Effector CD4-positive, alpha-beta T cell (primary cell): Measurements from ENCODE around the gene HOXA10.

Experiments
- DNase-seq: peaks from one replicate; pipeline ENCODE4 v3.0.0-alpha.2; 2020

HOXA10 gene

DNA sequence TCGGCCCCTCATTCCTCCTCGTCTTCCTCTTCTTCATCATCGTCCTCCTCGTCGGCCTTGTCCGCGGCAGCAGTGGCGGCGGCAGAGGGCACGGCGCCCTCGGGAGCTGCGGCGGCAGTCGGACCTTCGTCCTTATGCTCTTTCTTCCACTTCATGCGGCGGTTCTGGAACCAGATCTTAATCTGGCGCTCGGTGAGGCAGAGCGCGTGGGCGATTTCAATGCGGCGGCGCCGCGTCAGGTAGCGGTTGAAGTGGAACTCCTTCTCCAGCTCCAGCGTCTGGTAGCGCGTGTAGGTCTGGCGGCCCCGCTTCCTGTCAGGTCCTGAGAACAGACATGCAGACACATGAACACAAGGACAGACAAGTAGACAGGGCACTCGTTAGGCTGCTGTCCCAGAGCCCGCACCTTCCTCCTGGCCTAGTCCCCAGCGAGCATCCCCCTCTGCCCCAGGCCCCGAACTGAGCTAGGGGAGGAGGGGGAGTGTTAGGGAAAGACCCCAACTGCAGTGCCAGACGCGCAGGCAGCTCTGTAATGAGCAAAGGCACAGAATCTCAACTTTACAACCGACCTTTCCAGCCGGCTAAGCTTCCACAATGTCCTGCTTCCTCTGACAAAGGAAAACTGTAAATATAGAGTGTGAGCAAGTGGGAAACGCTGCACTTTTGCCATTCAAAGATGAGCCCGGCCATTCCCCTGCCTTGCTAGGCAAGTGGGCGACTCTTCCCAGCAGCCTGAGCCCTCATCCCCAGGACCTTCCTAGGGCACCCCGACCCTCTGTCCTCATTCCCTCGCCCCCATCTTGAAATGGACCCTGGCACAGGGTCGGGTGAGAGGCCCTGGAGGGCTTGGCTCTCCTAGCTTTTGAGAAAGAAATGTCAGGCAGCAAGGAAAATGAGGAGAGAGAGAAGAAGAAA, 19.0 kb downstream of the HOXA10 start:
- DNase-seq, result no peak

DNA sequence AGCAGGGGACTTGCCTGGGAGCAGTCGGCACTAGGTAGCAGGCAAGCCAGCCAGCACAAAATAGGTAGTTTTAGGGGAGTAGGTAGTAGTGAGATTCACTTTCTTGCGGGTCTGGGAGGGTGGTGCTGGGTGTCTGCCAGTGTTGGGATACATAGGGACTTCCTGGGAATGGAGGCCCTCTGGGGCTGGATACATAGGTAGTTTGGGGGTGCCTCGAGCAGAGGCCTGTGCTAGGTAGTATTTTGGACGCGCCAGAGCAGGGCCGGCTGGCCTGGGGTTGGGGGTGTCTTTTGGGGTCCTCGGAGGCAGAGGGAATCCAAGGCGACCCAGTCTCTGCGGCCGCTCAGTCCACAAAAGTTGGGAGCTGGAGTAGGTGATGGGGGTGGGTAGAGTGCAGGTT, 19.8 kb downstream of the HOXA10 start:
- DNase-seq, result no peak

DNA sequence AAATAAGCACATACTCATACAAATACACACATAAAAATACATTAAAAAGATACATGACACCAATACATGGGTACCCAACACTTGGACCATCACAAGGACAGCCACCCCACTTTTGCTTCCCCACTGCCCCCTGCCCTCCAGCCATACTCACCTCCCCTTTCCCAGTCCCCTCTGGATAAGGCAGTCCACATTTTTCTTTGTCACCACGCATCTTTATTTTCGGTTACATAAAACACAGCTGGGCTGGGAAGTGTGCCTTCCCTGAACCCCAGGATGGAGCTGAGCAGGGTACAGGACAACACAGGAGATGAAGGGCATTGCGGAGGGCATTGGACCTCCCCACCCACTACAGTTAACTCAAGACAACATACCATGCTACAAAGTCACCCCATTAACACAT, 20.6 kb downstream of the HOXA10 start:
- DNase-seq, result no peak

DNA sequence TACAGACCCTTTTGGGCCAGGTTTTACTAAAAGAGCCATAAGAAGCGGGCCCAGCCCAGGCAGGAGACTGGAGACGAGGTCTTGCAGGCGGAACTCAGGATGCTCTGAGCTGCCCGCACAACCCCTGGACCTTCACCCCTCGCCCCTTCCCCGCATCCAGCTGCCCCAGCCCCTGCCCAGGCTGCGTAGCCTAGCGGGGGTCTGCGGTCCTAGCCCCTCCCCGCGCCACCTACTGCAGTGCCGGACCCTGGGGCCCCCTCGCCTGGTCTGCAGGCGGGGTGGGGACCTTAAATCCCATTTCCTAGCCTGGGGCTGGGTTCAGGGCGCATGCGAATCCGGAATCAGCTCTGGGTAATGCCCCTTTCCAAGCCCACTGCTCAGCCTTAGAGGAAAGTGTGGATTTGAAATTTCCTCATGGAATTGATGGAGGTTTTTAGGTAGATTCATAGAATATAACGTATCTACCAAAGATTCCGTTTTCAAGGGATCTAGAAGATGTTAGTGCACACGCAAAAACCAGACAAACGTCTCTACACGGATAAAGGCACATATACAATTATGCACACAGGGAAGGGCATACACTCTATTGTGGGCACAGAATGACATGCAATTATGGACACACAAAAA, 21.2 kb downstream of the HOXA10 start:
- no peak for DNase-seq

DNA sequence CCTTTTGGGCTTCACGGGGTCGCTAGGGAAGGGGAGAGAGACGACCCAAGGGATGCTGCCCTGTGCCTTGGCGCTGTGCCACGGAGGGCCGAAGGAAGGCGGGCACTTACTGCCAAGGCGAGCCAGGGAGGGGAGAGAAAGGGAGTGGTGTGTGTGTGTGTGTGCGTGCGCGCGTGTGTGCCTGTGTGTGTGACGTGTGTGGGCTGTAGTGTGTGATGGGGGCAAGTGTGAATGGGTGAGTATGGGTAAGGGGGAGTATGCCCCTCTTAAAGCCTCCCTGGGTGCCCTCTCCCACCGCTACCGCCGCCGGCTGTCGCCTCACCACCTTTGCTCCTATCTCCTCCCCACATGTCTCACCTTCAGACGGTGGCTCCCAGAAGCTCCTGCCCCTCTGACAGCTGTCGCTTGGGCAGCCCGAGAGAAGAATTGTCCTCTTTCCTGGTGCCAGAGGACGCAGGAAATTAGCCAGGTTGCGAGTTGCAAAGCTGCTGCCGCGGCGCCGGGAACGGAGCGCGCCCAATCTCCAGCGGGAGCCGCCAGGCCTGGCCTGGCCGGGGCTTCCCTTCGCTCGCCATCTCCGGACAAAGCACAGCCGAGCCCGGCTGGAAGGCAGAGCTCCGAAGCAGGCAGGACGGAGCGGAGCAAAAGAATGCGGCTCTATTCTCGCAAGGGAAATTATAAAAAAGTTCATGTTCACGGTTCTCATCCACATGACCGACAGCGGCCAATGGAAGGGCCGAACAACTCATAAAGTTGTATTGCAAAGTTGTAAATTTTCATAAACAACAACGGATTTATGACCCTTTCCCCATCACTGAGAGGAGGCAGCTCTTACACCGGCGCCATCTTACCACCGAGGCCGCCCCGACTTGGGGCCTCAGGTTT, 21.9 kb downstream of the HOXA10 start, which contains the start of gene HOXA3:
Gene HOXA3, minus strand, starts transcription at position 653 of the 885 bp plus-strand sequence. CDS start 41,943 bp downstream, outside the sequence.
- DNase-seq, result no peak

DNA sequence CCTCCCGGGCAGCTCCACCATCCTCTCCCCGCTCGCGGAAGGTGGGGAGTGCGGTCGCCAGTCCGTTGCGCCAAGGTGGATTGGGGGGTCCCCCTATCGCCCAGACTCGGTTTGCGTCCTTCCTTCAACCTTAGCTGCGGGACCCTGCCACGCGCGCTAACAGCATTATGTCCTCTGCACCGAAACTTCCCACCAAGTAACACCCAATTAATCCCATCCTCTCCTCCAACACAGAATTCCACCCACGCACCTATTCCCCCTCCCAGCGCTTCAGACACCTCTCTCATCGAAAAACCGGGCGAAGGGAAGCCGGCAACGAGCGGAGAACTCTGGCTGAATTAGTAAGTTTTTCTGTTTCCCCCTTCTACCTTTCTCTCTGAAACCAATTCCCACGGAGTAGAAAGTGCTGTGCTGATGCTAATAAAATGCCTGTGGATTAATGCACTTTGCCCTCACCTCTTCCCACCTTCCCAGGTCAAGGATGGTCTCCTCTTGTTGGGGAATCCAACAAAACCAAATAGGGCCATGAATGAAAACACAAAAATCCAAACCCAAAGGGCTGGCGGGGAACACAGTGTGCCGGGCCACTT, 22.7 kb downstream of the HOXA10 start:
- no peak for DNase-seq

DNA sequence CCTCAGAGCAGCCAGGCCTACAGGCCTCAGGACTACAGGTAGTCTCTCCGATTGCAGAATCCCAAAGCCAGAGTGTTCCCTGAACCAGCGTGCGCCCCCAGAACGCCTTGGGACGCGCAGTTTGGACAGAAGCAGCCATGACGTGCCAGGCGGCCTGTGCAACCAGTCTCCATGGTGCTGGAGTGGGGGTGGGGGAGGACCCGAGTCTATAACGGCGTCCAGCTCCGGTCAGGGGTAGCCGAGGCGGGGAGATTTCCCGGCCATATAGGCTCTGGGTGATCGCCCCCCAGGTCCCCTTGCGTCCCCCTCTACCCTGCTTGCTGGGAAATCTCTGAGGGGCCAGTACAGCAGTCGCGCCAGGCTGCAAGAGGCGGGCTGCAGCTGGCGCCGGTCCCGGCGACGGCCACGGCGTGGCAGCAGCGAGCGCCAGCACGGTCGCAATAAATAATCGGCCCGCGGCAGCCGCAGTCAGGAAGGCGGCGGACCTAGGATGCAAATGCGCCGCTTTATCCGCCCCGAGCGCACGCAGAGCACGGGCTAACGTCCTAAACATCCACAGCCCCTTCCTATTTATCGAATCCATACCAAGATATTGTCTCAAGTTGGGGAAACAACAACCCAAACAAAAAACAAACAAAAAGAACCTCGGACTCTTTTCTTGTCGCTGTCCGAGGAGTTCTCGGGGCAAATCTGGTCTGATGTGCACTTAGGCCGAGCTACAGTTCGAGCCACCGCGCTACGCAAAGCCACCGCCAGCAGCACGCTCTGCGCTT, 23.4 kb downstream of the HOXA10 start:
- DNase-seq, result peak; percentile 52

DNA sequence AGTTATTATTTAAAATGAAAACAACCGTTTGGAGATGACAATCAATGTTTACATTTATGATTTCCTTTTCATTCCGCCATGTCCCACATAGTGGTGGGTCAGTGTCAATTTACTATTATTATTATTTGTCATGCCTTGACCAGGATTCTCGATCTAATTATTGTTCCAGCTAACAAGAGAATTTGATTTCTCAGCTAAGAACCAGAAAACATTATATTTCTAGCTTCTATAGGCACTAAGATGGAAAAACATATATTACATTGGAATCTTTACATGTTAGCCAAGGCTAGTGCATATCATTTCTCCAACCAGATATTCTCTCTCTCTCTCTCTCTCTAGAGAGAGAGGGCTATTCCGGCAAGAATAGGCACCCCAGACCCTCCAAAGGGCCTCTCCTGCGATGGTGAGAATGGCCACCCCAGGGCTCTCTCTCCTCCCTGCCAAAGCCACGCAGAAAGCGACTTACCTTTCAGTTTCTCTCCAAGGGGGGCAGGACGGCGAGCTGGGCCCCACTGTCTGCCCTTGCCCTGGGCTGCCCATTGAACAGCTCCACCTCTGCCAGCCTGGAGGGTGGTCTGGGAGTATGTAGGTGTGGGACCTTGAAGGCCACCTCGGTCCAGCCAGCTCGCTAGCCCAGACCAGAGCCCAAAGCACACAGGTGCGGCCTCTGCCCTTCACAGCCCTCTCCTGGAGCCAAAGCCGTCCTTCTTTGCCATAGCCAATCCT, 24.1 kb downstream of the HOXA10 start:
- DNase-seq, result no peak

DNA sequence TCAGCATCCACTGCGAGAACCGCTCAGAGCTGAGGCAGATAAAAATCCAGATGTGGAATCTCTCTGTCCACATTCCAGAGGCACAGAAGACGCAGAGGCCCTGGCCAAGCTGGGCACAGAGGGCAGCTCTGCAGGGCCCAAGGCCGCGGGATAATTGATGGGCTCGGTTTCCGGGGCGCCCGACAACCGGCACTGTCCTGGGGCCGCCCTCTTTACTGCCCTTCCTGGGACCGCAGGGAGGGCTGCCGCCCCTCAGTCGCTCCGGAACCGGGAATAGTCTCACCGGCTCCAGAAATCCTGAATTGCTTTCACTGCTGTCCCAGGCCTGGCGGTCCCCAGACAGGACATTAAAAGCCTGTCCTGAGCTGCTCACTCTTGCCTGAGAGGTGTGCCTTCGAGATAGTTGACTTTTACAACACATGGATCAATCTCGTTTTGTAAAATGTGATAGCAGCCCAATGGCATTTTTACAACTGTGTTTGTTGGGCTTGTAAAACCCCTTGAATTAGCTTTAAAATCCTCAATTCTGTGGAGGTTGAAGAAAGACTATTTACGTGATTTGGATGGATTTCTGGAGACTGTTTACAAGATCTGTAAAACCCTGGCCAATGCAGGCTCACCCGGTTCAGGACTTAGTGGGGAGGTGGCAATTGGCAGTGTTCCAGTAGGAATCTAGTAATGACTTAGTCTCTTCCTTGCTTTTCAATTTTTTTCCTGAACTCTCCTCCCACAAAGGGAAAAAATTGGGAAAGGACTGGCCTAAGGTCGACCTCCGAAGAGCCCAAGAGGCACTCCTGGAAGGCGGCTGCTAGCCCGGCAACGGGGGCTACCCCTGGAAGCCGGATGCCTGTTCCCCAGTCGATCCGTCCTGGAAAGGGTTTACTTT, 25.1 kb downstream of the HOXA10 start:
- no peak for DNase-seq

DNA sequence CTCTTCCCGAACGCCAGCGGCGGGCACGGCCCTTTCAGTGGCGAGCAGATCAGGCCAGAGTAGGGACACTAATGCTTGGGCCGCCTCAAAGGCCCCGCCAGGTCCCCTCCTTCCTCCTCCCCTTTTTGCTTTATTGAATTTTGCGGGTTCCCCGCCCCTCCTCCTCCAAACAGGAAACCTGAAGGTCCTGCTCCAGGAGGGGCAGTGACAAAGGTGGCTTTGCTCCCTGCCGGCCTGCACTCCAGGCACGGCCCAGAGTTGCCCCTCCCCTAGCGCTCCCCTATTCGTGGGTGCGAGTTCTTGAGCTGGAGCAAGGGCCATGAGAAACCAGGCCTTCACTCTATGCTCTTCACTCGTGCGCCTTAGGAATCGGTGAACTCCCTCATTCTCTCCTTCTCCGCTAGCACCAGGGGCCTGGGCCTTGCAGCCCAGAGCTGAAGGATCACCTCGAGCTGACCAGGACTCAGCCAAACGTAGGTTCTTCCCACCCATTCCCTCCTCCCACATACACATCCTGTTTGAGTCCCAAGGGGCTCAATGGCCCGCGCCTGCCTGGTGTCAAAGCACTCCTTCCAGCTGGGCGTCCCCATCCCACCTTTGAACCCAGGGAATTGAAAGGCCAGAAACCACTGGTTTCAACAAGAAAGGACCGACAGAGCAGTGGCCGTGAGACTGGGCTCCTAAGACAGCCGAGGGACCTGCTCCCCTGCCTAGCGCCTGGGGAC, 25.9 kb downstream of the HOXA10 start:
- DNase-seq, result no peak

DNA sequence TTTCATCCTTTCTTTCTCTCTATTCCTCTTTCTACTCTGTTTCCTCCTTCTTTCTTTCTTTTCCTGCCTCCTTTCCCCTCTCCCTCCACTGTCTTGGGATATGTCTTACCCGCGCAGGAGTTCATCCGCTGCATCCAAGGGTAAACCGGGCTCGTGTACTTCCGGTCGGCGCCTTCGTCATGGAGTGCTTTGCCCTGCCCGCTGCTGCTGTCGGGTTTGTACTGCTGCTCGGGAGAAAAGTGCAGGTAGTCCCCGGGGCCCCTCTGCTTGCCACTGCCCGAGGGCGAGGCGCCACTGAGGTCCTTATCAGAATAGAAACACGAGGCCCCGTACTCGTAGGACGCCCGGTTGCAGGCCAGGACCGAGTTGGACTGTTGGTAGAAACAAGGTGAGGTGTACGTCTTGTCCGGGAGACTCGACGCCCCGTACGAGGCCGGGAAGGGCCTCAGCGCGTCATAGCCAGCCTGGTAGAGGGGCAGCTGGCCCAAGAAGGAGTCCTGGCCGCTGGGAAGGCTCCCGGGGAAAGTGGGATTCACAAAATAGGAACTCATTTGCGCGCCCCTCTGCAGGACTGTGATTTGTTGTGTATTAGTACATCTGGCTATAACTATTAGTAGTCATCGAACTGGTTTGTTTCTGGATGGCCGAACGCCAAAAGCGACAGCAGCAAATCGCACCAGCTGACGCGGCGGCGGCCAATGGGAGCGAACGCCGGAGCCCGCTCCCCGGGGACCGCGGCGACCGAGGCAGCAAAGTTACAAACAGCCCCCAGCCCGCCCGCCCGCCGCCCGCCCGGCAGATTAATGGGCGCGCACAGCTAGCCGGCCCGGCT, 26.7 kb downstream of the HOXA10 start, which contains the start of gene HOXA6:
Gene HOXA6, minus strand, starts transcription at position 576 of the 832 bp plus-strand sequence. Its CDS starts 25 bp downstream, at position 551.
- no peak for DNase-seq

DNA sequence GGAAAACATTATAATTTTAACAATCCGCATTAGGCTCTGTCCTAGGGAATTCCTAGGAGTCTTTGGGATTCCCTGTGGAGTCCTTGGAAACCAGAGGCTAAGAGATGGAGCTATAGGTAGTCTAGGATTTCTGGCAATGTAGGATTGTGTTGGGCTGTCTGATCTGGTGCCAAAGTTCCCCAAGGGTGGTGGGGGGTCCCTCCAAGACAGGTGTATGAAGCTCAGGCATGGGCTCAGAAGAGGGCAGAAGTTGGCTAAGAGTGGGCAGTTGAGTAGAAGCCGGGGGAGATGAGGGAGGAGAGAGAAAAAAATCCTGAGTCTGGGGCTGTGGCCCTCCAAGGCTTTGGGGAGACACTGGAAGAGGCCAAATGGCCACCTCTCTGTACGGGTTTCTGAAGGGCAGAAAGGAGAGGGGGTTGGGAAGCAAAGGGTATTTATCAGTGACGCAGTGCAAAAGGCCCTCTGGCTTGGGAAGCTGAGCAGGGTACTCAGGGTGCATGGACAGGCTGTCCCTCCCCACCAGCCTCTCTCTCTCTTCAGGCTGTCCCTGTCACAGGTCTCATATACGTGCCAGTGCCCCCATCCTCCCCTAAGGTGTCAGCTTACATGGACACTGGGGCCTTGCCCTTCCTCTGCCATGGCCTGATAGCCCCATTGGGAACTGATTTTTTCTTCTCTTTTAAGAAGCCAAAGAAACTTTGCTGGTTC, 27.5 kb downstream of the HOXA10 start:
- no peak for DNase-seq

DNA sequence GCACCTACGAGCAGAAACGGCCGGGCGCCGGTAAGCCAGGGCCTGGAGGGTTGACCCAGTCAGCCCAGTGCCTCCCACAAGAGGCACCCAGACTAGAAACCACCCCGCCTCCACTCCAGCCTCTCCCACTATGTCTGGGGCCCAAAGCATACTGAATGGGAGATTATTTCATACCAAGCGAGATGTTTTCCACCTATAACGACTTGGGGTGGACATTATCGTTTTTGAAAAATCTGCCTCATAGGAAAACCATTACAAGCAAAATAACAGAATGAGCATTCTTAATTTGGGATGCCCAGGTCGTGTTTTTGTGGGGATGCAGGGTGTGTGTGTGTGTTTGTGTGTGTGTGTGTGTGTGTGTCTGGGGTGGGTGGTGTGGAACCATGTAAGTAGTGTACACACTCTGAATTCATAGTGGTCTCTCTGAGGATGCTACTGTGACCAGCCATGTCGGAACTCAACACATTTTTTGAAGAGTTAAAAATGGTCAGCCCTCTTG, 28.2 kb downstream of the HOXA10 start:
- DNase-seq, result no peak

DNA sequence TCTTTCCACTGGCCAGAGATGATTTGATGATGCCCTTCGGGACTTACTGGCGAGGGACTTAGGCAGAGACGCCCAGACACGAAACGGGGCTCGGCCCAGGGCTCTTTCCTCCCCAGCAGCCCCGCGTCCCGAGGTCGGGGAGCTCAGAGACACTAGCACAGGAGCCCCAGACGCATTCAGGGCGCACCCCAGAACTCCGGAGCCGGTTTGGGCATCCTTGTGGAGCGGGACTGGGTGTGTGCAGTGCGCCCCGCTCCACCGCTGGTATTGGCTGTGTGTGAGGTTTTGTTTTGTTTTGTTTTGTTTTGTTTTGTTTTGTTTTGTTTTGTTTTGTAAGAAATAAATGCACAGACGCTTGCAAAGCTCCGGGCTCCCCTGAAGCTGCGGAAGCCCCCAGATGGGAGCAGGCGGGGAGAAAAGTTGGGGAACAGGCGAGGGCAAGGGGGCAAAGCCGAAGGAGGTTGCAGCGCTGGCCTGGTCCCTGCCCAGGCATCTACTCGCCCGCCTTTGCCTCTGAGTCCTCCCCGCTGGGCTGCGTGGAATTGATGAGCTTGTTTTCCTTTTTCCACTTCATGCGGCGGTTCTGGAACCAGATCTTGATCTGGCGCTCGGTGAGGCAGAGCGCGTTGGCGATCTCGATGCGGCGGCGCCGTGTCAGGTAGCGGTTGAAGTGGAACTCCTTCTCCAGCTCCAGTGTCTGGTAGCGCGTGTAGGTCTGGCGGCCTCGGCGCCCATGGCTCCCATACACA, 28.8 kb downstream of the HOXA10 start:
- DNase-seq, result no peak

DNA sequence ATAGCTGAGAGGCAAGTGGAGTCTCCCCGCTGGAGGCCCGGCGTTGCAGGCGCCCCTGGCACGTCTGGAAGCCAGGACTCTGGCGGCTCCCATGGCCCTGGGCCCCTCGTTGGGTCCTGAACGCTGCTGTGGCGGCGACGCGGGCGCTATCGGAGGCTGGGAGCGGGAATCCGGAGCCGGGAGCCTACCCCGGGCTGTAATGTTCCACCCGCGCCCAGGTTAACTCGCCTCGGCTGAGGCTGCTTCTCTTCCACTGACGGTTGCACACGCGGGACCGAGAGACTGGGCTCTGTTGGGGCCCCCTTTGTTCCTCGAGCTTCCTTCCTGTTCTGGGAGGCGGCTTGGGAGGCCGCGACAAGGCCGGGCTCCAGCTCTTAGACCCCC, 29.3 kb downstream of the HOXA10 start:
- DNase-seq, result no peak

DNA sequence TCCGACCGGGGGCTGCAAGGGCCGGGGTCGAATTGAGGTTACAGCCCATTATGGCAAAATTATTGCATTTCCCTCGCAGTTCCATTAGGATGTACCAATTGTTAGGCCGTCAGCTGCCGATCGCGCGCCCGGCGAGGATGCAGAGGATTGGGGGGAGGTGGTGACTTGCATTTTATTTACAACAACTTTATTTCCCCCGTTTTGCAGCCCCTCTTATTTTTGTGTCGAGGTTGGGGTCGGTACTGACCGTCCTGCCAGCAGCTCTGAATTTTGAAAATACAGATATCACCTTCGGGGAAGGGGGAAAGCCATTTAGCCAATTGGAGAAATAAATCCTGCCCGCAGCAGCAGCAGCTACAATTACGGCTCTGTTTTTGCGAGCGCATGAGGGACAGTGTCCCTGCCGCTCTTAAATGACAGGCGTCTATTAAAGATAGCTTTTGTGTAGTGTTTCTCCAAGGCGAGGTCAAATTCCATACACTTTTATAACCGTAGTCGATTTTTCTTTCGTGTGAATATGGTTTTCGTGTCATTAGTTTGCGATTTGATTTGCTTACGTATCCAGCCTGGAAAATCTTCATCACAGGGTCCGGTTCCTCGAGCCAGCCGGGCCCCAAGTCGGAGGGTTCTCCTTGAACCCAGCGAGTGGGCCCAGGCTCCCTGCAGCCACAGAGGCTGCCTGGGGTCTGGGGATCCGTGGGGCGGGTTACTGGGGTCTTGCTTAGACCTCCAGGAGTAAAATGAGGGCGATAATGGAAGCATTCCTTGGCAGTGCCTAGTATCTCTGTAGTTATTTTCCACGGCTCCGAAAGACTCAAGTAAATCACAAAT, 30.0 kb downstream of the HOXA10 start:
- no peak for DNase-seq
